NCI-H82 (cell line): ENCODE measurements around the gene TMEM92.
"Not testable (repeated sequence)": the region's sequence is repeated elsewhere in the genome, so short reads cannot be mapped to it uniquely, and the experiment has no call there.

Source experiments
- DNase-seq: peaks from one replicate; lab custom pipeline; 2025; lab: John Stamatoyannopoulos, UW

The TMEM92 gene

DNA sequence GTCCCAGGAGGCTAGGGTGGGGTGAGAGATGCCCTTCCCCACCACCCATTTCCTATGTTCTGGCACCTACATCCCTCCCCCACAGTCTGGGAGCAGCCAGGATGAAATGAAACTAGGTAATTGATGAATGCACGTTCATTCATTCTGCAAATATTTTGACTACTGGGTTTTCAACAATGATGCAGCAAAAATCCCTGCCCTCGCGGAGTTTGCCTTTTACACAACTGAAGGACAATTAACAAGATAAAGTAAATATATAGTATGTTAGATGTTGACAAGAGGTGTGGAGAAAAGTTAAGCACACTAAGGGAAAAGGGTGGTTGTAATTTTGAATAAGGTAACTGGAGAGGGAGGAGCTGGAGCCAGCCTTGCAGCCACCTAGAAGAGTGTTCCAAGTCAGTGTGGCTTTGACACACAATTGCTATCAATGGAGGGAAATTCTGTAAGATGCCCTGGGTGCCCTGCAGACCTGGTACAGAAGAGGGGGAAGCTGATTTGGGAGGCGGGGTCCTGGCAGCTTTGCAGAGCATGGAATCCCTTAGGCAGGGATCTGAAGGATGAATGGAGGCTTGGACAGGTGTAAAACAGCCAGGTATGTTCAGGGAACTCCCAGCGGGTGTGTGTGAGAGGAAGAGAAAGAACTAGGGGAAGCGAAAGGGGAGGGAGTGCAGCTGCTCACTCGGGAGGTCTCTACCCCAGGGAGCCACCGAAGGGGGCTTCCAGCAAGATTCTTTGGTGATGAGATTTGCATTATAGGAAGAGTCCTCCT is 2.5 kb downstream of the TMEM92 start:
- no peak for DNase-seq

DNA sequence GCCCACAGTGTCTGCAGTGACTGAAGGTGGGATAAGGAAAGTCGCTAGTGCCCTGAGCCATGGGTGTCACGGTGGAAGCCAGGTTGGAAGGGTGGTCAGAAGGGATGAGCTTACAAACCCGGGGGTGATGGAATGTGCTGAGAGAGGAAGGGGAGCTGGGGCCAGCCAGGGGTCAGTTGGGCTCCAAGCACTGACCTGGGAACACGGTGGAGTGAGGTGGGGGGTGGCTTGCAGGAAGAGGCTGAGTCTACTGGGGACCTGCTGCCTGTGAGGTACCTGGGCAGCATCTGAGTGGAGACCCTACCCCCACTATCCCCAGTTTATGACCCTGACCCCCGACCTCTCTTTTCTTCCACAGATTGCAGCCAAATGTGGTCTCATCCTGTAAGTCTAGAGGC is 3.1 kb downstream of the TMEM92 start:
- no peak for DNase-seq

DNA sequence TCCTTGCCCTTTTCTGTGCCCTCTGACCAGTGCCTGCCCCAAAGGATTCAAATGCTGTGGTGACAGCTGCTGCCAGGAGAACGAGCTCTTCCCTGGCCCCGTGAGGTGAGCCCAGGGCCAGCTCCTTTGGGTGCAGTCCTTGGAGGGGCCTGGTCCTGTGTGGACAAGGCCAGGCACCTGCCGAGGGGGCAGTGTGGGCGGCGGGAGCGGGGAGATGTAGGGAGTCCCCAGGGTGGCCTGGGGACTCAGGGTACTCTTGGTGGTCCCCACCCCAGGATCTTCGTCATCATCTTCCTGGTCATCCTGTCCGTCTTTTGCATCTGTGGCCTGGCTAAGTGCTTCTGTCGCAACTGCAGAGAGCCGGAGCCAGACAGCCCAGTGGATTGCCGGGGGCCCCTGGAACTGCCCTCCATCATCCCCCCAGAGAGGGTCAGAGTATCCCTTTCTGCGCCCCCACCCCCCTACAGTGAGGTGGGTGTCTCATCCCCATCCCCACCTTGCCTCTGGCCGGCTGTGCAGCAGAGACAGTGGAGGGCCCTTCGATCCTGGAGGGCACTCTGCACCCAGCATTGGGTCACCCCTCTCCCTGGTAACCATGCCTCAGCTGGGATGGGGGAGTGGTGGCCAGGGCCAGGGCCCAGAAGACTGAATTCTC is 4.4 kb downstream of the TMEM92 start:
- DNase-seq = no peak

DNA sequence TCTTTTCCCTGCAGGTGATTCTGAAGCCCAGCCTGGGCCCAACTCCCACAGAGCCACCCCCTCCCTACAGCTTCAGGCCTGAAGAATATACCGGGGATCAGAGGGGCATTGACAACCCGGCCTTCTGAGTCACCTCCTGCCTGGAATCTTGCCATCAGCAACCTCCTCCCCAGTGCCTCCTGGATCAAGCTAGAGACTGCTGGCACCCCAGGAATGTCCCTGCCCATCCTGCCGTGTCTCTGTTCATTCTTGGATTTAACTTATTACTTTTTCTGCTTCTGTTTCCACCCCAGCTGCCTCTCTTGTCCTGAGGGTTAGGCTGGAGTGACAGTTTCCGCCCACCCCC is 4.9 kb downstream of the TMEM92 start:
- no peak for DNase-seq

DNA sequence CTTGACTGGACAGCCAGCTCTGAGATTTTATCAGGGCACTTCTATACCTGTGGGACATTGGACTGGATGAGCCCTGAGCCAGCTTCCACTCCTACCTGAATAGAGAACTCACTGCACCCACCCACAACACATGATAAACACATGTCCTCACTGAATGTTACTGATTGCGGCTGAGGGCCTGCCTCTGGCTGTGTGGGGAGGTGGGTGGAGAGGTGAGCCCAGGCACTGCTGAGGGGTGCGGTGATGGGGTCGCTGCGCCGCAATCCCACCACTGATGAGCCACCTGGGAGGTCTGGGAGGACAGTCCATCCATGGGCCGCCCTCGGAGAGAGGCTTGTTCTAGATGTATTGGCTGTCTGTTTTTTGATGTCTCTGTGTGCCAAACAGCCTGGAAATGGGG is 5.4 kb downstream of the TMEM92 start:
- no peak for DNase-seq

DNA sequence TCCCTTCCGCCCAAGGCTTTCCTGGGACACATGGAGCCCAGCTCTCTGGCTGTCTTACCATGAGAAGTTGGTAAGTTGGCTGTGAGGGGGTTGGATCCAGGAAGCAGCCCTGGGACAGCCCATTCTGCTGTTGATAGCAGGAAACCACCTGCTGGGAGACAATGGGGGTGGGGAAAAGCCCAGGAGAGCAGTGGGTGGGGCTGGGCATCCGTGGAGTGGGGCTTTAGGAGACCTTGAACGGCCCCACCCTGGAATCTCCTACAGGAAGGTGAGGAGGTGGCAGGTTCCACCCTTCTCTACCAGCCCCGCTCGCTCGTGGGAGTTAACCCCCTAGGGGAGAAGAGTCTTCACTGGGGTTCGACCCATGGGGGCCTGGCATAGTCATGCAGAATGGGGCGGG is 5.8 kb downstream of the TMEM92 start:
- DNase-seq = no peak

DNA sequence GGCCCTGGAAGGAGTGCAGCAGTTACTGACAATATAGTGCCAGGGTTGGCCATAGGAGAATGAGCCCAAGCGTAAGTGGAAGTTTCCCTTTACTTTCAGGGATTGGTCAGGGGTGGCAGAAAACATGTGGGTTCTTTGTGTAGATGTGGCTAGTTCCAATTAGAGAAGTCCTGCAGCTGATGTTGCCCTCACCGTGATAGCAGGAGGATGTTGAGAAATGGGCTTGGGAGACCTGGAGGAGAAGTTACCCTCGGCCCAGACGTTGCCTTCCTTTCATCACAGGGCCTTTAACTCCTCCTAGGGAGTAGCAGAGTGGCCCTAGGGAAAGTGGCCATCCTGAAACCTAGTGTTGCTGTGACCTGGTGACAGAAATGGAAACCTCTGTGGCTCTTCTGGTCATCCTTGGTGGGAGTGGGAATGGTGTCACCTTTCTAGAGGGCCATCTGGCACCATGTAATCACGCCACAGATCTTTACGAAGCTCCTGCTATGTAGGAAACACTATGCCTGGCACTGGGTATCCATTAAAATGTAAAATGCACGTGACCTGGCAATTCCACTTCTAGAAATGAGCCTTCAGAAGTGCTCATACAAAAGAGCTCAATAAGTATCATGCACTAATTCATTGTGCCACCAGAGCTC is 6.7 kb downstream of the TMEM92 start:
- no peak for DNase-seq

DNA sequence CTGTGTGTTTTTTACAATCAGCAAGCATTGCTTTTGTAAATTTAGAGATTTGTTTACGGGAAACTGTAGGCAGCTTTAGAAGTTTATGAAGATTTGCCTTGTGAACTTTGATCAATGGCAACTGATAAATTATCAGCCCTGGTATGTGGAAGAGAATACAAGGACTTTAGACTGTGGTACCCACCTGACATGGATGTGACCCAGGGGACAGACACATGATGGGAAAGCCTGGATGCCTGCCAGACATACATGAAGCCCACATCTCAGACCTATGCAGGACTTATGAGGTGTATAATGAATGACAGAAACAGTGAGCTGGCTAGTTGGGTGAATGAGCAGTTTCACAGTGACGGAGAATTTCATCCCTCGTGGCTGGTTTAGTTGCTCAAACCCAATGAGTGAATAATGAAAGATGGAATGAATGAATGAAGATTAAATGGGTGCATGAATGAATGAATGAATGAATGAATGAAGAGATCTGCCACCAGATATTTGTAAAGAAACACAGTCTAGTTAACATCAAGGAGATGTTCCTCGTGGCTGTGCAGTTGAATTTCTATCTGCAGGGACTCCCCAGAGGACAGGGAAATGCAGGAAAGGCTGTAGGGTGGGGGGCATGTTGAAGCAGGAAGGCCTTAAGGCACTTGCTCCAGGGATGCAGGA is 7.6 kb downstream of the TMEM92 start:
- DNase-seq = no peak

DNA sequence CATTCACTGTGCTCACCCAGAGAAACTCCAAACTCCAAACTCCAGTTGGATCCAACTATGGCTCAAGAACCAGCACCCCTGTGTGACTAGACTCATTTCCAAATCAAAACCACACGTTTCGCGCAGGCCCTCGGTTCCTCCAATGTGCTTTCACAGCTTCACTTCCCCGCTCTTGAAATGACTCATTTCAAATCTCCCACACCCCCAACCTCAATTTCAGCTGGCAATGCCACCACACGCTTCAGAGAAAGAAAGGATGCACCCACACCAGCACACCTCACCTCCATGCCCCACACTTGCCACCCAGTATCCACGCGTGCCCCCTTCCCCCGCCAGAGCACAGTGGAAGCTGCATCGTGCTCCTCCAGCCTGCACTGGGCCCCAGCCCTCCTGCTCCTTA is 9.0 kb downstream of the TMEM92 start:
- no peak for DNase-seq

DNA sequence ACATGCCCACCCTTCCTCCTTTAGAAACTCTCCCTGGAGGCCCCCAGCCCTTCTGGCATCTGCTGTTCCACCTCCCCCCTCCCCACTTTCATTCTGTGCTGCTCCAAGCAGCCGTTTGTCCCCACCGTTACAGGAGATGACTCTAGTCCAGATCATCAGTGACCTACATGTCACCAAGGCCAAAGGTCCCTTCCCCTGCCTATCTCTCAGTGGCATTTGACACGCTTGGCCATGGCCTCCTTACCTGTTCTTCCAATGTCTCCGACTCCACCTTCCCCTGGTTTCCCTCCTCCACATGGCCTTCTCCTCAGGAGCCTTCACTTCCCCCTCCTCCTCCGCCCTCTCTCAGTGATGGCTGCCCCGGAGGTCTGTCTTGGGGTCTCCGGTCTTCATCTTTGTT is 9.4 kb downstream of the TMEM92 start:
- DNase-seq = peak; percentile 65

DNA sequence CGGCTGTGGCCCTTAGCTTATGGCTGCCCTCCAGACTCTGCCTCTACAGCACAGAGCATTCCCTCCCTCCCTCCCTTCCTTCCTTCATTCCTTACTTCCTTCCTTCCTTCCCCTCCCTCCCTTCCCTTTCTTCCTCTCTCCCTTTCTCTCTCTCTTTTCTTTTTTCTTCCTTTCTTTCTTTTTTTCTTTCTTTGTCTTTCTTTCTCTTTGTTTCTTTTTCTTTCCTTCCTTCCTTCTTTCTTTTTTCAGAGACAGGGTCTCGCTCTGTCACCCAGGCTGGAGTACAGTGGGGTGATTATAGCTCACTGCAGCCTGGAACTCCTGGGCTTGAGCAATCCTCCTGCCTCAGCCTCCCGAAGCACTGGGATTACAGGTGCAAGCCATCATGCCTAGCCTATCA is 11.7 kb downstream of the TMEM92 start:
- DNase-seq = no peak

DNA sequence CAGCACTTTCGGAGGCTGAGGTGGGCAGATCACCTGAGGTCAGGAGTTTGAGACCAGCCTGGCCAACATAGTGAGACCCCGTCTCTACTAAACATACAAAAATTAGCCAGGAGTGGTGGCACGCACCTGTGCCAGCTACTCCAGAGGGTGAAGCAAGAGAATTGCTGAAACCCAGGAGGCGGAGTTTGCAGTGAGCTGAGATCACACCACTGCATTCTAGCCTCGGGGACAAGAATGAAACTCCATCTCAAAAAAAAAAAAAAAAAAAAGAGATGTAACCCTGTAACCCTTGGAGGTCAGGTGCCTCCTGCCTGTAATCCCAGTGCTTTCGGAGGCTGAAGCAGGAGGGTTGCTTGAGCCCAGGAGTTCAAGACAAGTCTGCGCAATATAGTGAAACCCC is 13.0 kb downstream of the TMEM92 start:
- DNase-seq = not testable (repeated sequence)

DNA sequence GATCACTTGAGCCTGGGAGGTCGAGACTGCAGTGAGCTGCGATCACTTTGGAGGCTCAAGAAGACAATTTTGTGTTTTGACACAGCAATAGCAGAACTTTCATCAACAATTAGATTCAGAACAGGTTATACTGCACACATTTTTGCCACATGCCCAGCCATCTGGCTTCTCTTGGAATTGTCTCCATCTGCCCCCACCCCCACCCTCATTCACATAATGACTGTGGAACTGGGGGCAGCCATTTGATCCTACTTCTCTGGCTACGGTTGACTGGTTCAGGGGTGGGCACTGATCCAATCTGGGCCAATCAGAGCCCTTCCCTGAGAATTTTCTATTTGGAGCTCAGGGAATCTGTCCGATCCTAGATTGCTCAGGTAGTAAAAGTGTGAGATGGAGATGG is 14.0 kb downstream of the TMEM92 start:
- DNase-seq = peak; percentile 82

DNA sequence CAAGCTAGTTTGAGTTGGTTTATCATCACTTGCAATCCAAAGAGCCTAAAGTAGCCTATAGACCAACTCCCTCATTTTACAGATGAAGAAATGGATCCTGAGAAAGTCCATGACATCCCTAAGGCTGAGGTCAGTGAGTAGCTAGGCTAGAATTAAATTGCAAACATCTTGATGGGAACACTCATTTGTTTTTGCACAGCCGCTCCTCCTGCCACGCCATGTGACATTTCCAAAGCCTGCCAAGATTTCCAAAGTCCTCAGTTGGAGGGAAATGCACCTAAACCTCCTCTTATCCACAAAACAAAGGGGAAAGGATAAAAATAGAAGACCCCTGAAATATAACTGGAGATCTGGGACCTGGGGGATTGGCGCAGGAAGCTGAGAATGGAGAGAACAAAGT is 15.0 kb downstream of the TMEM92 start:
- no peak for DNase-seq

DNA sequence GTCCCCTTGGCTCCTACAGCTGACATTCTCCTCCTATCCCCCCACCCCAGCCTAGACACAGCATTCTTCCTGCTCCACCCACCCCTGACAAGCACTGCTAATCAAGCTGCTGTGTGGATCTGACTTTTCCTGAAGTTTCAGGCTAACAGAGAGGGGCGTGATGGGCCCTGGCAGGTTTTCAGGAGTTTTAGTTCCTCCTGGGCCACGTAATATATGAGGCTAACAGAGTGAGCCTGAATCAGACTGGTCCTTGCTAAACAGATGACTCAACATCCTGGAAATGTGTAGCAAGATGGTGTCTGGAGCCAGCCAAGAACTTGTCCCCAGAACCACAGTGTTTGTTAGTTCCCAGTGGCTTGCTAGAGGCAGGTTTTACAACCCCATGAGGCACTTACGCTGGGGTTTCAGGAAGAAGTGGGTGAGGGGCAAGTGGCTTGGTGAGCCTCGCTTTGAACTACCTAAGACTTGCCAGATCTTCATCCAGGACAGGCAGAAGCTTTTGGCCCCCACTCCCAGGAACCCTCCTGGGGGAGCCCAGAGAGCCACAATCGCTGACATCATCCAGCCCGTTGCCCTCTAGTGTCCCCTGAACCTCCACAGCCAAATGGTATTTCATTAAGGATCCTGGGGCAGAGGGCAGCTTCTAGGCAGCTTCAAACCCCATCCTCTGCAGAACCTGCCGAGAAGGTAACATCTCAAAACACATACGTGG is 15.9 kb downstream of the TMEM92 start:
- no peak for DNase-seq

DNA sequence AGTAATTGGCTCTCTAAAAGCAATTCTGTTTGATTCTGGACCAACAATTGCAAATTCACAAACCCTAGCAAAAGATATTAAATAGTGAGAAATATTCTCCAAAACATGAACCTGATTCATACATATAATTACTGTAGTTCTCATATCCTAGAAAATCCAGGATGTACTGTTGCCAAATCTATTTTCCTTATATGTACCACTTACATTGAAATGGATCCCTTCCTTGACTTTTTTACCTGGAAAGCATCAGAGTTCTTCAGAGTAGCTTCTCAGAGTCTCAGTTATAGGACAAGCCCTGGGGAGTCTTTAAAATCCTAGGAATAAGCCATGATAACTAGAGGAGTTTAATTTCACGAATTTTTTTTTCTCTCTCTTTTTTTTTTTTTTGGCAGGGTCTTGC is 16.7 kb downstream of the TMEM92 start:
- DNase-seq = no peak

DNA sequence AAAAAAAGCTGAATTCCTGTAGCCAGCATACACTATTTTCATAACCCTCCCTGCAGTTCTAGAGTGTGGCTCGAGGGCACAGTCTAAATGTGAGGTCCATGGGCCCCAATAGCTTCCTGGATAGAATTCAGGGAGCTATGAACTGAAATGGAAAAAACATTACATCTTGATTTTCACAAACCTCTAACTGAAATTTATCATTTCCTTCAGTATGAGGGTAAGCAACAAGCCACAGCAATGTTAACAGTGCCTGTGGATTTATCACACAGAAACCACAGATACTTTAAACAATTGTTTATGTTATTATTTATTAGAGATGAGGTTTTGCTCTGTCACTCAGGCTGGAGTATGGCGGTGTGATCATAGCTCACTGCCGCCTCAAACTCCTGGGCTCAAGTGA is 18.2 kb downstream of the TMEM92 start:
- DNase-seq = no peak

DNA sequence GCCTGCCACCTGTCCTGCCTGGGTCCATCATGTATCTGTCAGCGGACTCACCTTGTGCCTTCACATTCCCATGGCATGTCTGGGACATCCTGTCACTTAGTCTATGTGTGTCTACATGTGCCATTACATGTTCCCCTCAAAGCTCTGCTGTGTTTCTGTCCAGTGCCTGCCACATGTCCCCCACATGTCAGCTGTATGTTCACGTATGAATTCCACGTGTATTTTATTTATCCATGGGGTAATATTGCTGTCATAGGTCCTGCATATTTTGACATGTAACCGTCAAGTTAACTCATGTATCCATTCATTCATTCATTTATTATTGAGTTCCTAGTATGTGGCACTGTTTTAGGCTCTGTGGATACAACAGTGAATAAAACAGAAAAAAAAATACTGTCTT is 20.8 kb downstream of the TMEM92 start:
- DNase-seq = no peak

DNA sequence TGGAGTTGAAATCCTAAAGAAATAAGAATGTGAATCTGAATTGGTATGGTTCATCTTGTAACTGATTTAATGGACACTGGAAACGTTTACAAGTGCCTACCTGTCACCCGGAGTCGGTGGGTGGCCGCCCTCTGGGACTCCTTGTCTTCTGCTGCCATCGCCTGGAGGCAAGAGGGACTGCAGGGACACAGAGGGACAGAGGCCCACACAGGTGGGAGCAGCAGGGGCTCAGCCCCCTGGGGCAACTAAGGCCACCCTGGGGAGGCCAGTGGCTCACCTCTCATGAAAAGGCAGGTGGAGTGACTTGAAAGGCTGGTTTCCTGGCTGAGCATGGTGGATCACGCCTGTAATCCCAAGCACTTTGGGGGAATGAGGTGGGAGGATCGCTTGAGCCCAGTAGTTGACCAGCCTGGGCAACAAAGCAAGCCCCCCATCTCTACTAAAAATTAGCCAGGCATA is 23.2 kb downstream of the TMEM92 start:
- peak; percentile 85 for DNase-seq

DNA sequence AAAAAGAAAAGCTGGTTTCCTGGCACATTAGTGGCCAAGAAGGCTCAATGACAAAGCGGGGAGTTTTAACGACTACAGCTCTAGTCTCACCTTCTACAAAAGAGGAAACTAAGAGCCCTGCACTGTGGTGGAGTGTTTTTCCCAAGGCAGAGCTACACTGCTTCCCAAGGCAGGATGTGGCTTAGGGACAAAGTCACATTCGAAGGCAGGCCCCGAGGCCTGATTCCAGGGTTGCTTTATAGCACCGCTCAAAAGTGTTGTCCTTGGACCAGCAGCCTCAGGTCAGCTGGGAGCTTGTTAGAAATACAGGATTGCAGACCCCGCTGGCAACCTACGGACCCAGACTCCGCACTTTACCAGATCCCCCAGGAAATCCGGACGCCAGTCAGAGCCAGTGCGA is 23.8 kb downstream of the TMEM92 start:
- DNase-seq = no peak

DNA sequence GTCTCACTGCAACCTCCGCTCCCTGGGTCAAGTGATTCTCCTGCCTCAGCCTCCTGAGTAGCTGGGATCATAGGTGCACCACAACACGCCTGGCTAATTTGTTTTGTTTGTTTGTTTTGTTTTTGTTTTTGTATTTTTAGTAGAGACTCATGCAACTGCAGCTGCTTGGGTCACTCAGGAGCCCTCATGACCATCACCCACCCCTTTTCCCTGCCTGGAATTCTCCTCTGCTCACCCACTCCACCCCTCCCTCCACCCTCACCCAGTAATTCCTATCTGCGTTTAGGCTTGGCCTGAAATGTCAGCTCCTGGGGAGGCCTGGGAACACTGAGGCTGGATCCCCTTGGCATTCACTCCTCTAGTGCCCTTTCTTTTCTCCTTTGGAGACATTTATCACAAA is 25.5 kb downstream of the TMEM92 start:
- no peak for DNase-seq

DNA sequence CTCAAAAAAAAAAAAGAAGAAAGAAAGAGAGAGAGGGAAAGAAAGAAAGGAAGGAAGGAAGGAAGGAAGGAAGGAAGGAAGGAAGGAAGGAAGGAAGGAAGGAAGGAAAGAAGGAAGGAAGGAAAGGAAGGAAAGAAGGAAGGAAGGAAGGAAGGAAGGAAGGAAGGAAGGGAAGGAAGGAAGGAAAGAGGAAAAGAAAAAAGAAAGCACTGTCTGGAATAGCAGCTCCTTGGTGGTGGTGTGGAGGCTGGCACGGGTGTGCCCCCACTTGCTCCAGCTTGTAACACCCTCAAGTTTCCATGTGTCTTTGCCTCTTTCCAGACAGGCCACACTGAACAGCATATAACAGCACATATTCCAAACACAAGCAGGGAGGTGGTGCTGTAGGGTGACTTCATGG is 26.6 kb downstream of the TMEM92 start:
- not testable (repeated sequence) for DNase-seq
